Endothelial cell of umbilical vein (primary cell): ENCODE data around the gene GAA. TPM values are rescaled to one million over a fixed set of nuclear protein-coding genes. Genes with fewer than 3 reads are reported as not detected.

Experiments
- BruUV-seq: library from RNA; stranded (reverse); fragments of 400-500 nt; replicated peaks from 2 replicates; lab custom pipeline; 2021; lab: Mats Ljungman, UMichigan
- CTCF ChIA-PET: fragments of 300-600, 350-600 bp; sonication (Branson Sonifier 250); formaldehyde crosslinking; loops from one replicate; lab custom pipeline; 2021; ENCODE audit warnings: antibody characterized with exemption, inconsistent platforms; lab: Charles Lee
- POLR2A ChIA-PET: fragments of 300-600, 350-600 bp; sonication (Branson Sonifier 250); formaldehyde crosslinking; loops from one replicate; lab custom pipeline; 2021; ENCODE audit warnings: antibody characterized with exemption, inconsistent platforms; lab: Charles Lee
- DNase-seq: peaks from one replicate; pipeline ENCODE4 v3.0.0-alpha.2; 2011; ENCODE audit warnings: low read depth, low spot score
- FAIRE-seq: peaks from 2 replicates; lab custom pipeline; 2011; peaks lifted over from hg19 to GRCh38; lab: Jason Lieb, UNC
- H2AFZ ChIP-seq: 2 replicates; pipeline ENCODE4 v1.6.0; 2012; ENCODE audit warnings: low read depth, low read length, control low read depth, inconsistent platforms
- H3K27ac ChIP-seq: 2 replicates; pipeline ENCODE4 v1.5.1; 2011; ENCODE audit warnings: low read depth, mild to moderate bottlenecking, control low read depth, low read length, moderate library complexity; ENCODE audit not compliant: insufficient read depth
- H3K27me3 ChIP-seq, 2 experiments: 2 replicates each; pipeline versions ENCODE4 v1.6.0 to v1.6.1; 2011; ENCODE audit warnings: low read length in 2 of 2, mixed read lengths in 1 of 2; ENCODE audit not compliant: control insufficient read depth in 2 of 2, insufficient read depth in 2 of 2
- H3K36me3 ChIP-seq, 2 experiments: 2 replicates in 1 of 2; 3 replicates in 1 of 2; pipeline ENCODE4 v1.5.1; 2011; ENCODE audit warnings: low read length in 2 of 2, mild to moderate bottlenecking in 1 of 2, moderate library complexity in 1 of 2; ENCODE audit not compliant: control insufficient read depth in 2 of 2, insufficient read depth in 2 of 2; ENCODE audit errors: extremely low read depth in 1 of 2
- H3K4me1 ChIP-seq: 3 replicates; pipeline ENCODE4 v1.5.1; 2011; ENCODE audit warnings: mild to moderate bottlenecking, low read length; ENCODE audit not compliant: control insufficient read depth, insufficient read depth; ENCODE audit errors: extremely low read depth
- H3K4me2 ChIP-seq: 2 replicates; pipeline ENCODE4 v1.6.1; 2011; ENCODE audit warnings: low read length, control low read depth, mixed read lengths; ENCODE audit not compliant: insufficient read depth
- H3K4me3 ChIP-seq, 3 experiments: fragments of 200-600 bp in 1 of 3; sonication (generic), shearing (Covaris generic) in 1 of 3; replicated peaks in 1 of 3; 2 replicates each; pipeline ENCODE4 v1.5.1; 2011 to 2016; ENCODE audit warnings: control low read depth in 3 of 3, low read length in 3 of 3, mild to moderate bottlenecking in 2 of 3, inconsistent platforms in 1 of 3, low read depth in 1 of 3, moderate library complexity in 1 of 3; ENCODE audit not compliant: insufficient read depth in 1 of 3
- H3K79me2 ChIP-seq: 2 replicates; pipeline ENCODE4 v1.6.0; 2012; ENCODE audit warnings: low read length, inconsistent platforms; ENCODE audit not compliant: control insufficient read depth, insufficient read depth
- H3K9ac ChIP-seq: replicated peaks from 2 replicates; pipeline ENCODE3; 2011; ENCODE audit warnings: low read length, control low read depth; ENCODE audit not compliant: insufficient read depth; ENCODE audit errors: extremely low read depth
- H3K9me1 ChIP-seq: replicated peaks from 3 replicates; pipeline ENCODE4 v1.6.0; 2011; ENCODE audit warnings: mild to moderate bottlenecking, low read length; ENCODE audit not compliant: control insufficient read depth, insufficient read depth; ENCODE audit errors: extremely low read depth
- H3K9me3 ChIP-seq: replicated peaks from 2 replicates; pipeline ENCODE4 v1.5.1; 2012; ENCODE audit warnings: low read length, inconsistent platforms; ENCODE audit not compliant: control insufficient read depth, insufficient read depth
- H4K20me1 ChIP-seq: replicated peaks from 2 replicates; pipeline ENCODE3; 2011; ENCODE audit warnings: mild to moderate bottlenecking, low read length; ENCODE audit not compliant: control insufficient read depth, insufficient read depth; ENCODE audit errors: extremely low read depth
- CTCF ChIP-seq, 2 donors: IDR thresholded peaks; 1 replicate in 1 of 2; 2 replicates in 1 of 2; pipeline ENCODE4 v1.5.1; 2011; ENCODE audit warnings: low read length in 2 of 2, mild to moderate bottlenecking in 2 of 2, moderate library complexity in 2 of 2, control low read depth in 1 of 2, inconsistent platforms in 1 of 2, low read depth in 1 of 2; ENCODE audit not compliant: insufficient read depth in 1 of 2; ENCODE audit errors: extremely low read depth in 1 of 2
- EZH2 ChIP-seq: IDR thresholded peaks from 2 replicates; pipeline ENCODE4 v1.6.1; 2012; ENCODE audit warnings: borderline replicate concordance, low read depth, mild to moderate bottlenecking, moderate library complexity, low read length, inconsistent platforms; ENCODE audit not compliant: severe bottlenecking
- FOS ChIP-seq: IDR thresholded peaks from 2 replicates; pipeline ENCODE4 v1.6.1; 2011; ENCODE audit warnings: mild to moderate bottlenecking, low read length, moderate library complexity, borderline replicate concordance; ENCODE audit not compliant: insufficient read depth
- GATA2 ChIP-seq: IDR thresholded peaks from 2 replicates; pipeline ENCODE4 v1.7.0; 2011; ENCODE audit warnings: low read depth, mild to moderate bottlenecking, moderate library complexity, mixed read lengths, low read length; ENCODE audit not compliant: insufficient read length, insufficient read depth
- JUN ChIP-seq: IDR thresholded peaks from 2 replicates; pipeline ENCODE4 v1.6.1; 2011; ENCODE audit warnings: borderline replicate concordance, low read depth; ENCODE audit not compliant: insufficient read length, insufficient read depth
- MAX ChIP-seq: IDR thresholded peaks from 2 replicates; pipeline ENCODE4 v1.6.1; 2011; ENCODE audit not compliant: insufficient read depth, insufficient read length
- MYC ChIP-seq: IDR thresholded peaks from one replicate; pipeline ENCODE4 v1.6.1; 2011; ENCODE audit warnings: mild to moderate bottlenecking, low read depth, low read length
- POLR2A ChIP-seq: IDR thresholded peaks from 2 replicates; pipeline ENCODE4 v1.6.1; 2012; ENCODE audit warnings: low read depth, mild to moderate bottlenecking, control low read depth, low read length
- POLR2AphosphoS5 ChIP-seq: IDR thresholded peaks from 2 replicates; pipeline ENCODE4 v1.6.1; 2012; ENCODE audit warnings: low read depth, mild to moderate bottlenecking, control low read depth, low read length, moderate library complexity; ENCODE audit not compliant: insufficient read depth
- dilution Hi-C: fragments of 300-500 bp; cut with MboI; formaldehyde crosslinking; loops from one replicate; pipeline ENCODE4 v1.15.0; 2019; ENCODE audit warnings: low sequenced_read_pairs; ENCODE audit not compliant: extremely low pct_ligation_motif_present
- intact Hi-C: fragments of 100-400 bp; cut with micrococcal nuclease; formaldehyde crosslinking; loops from one replicate; pipeline ENCODE4 v1.10.0; 2022
- polyA plus RNA-seq, 4 experiments: library from polyadenylated mRNA; depleted of rRNA in 3 of 4; stranded (reverse) in 3 of 4; unstranded in 1 of 4; fragments of >200 nt; gene quantifications; 2 replicates each; pipeline versions ENCODE4 v1.2.1 to v1.2.3, GENCODE V29; 2011 to 2012; ENCODE audit warnings: missing spikeins in 1 of 4
- total RNA-seq: library from RNA; stranded (reverse); gene quantifications from 2 replicates; pipeline ENCODE4 v1.2.3, GENCODE V29; 2021

GAA gene
- total and polyA plus RNA-seq, 2 donors (not counting 3 experiments of a cell fraction or from before 2014, with no cell fraction given): 26.3 to 49.7 TPM

DNA sequence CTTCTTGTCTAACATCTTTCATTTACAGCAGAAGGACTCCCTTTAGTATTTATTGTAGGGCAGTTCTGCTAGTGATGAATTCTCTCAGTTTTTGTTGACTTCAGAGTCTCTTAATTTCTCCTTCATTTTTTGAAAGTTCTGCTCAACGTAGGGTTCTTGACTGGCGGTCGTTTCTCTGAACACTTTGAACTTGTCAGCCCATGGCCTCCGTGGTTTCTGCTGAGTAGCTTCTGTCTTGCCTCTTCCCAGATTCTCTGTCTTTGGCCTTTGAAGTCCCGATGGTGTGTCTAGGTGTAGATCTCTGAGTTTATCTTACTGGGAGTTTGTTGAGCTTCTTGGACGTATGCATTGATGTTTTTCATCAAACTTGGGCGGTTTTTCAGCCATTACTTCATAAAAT lies 13.4 kb downstream of the GAA start:
- POLR2A ChIA-PET: no interaction called here

DNA sequence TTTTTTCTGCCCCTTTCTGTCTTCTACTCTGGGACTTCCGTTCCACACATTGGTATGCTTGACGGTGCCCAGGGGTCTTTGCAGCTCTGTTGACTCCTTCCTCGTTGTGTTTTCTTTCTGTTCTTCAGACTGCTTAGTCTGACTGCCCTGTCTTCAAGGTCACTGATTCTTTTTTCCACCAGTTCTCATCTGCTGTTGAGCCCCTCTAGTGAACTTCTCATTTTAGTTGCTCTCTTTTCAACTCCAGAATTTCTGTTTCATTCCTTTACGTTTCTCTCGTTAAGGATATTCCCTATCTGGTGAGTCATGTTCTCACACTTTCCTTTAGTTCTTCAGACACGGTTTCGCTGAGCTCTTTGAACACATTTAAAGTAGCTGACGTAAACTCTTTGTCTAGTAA lies 13.8 kb downstream of the GAA start:
- H3K27me3 ChIP-seq: no peaks in the 10 kb centered on the region
- no peak for TF ChIP-seq CTCF (IDR thresholded peaks at IDR 0.05; ENCODE audit: extremely low read depth in 1 of 2, insufficient read depth in 1 of 2, low read depth in 1 of 2, low read length in 2 of 2)
- no peak for TF ChIP-seq FOS
- no peak for TF ChIP-seq POLR2AphosphoS5
- no peak for TF ChIP-seq MYC
- no peak for TF ChIP-seq POLR2A
- no peak for TF ChIP-seq EZH2
- TF ChIP-seq JUN: no peak
- no peak for TF ChIP-seq GATA2
- TF ChIP-seq MAX: no peak
- no peaks in the 10 kb centered on the region for H3K4me1 ChIP-seq
- no peak for FAIRE-seq
- H3K9me1 ChIP-seq: no peaks in the 10 kb centered on the region
- dilution Hi-C loops: no loop called here
- H4K20me1 ChIP-seq: no peaks in the 10 kb centered on the region
- H3K36me3 ChIP-seq: no peaks in the 10 kb centered on the region
- BruUV-seq: no TSS peak
- H3K4me3 ChIP-seq: no peak overlapping the region
- no peaks in the 10 kb centered on the region for H3K9me3 ChIP-seq
- ChIA-PET POLR2A (no interaction called here), CTCF (interaction anchor here (1.2 to 2.6 kb wide), 3 partner anchors 9 to 14 kb away, joined by 5 to 15 read pairs (median 14); partner anchors contain the start of gene GAA)
- no peak overlapping the region for H2AFZ ChIP-seq
- intact Hi-C loops: no loop called here
- no peak overlapping the region for H3K27ac ChIP-seq
- no peak overlapping the region for H3K9ac ChIP-seq
- no peaks in the 10 kb centered on the region for H3K79me2 ChIP-seq
- no peak for DNase-seq
- no peak overlapping the region for H3K4me2 ChIP-seq

More for the DNA sequence above, 13.4 kb downstream of the GAA start:
- Histone ChIP-seq H2AFZ (no peak overlapping the region), H3K79me2 (no peaks in the 10 kb centered on the region), H3K27me3 (no peaks in the 10 kb centered on the region), H3K9ac (no peak overlapping the region), H3K4me2 (no peak overlapping the region), H3K9me3 (no peaks in the 10 kb centered on the region), H3K27ac (no peak overlapping the region), H3K4me3 (no peak overlapping the region), H3K4me1 (no peaks in the 10 kb centered on the region), H3K36me3 (no peaks in the 10 kb centered on the region), H3K9me1 (no peaks in the 10 kb centered on the region), H4K20me1 (no peaks in the 10 kb centered on the region)
- no TSS peak for BruUV-seq
- DNase-seq (no peak), FAIRE-seq (no peak)
- TF ChIP-seq EZH2: no peak
- no peak for TF ChIP-seq MAX
- TF ChIP-seq MYC: no peak
- TF ChIP-seq JUN: no peak
- no peak for TF ChIP-seq FOS
- intact Hi-C loops: no loop called here
- dilution Hi-C loops: no loop called here
- CTCF ChIA-PET: interaction anchor here (2.6 kb wide), 2 partner anchors 10 to 13 kb away, joined by 14 to 15 read pairs; partner anchors contain the start of gene GAA
